Endothelial cell of umbilical vein (primary cell): ENCODE data around the gene RFX1. TPM values are rescaled to one million over a fixed set of nuclear protein-coding genes. Genes with fewer than 3 reads are reported as not detected.

Experiments
- BruUV-seq: library from RNA; stranded (reverse); fragments of 400-500 nt; replicated peaks from 2 replicates; lab custom pipeline; 2021; lab: Mats Ljungman, UMichigan
- CTCF ChIA-PET: fragments of 300-600, 350-600 bp; sonication (Branson Sonifier 250); formaldehyde crosslinking; loops from one replicate; lab custom pipeline; 2021; ENCODE audit warnings: antibody characterized with exemption, inconsistent platforms; lab: Charles Lee
- POLR2A ChIA-PET: fragments of 300-600, 350-600 bp; sonication (Branson Sonifier 250); formaldehyde crosslinking; loops from one replicate; lab custom pipeline; 2021; ENCODE audit warnings: antibody characterized with exemption, inconsistent platforms; lab: Charles Lee
- DNase-seq: peaks from one replicate; pipeline ENCODE4 v3.0.0-alpha.2; 2011; ENCODE audit warnings: low read depth, low spot score
- FAIRE-seq: peaks from 2 replicates; lab custom pipeline; 2011; peaks lifted over from hg19 to GRCh38; lab: Jason Lieb, UNC
- H2AFZ ChIP-seq: 2 replicates; pipeline ENCODE4 v1.6.0; 2012; ENCODE audit warnings: low read depth, low read length, control low read depth, inconsistent platforms
- H3K27ac ChIP-seq: 2 replicates; pipeline ENCODE4 v1.5.1; 2011; ENCODE audit warnings: low read depth, mild to moderate bottlenecking, control low read depth, low read length, moderate library complexity; ENCODE audit not compliant: insufficient read depth
- H3K27me3 ChIP-seq, 2 experiments: 2 replicates each; pipeline versions ENCODE4 v1.6.0 to v1.6.1; 2011; ENCODE audit warnings: low read length in 2 of 2, mixed read lengths in 1 of 2; ENCODE audit not compliant: control insufficient read depth in 2 of 2, insufficient read depth in 2 of 2
- H3K36me3 ChIP-seq, 2 experiments: 2 replicates in 1 of 2; 3 replicates in 1 of 2; pipeline ENCODE4 v1.5.1; 2011; ENCODE audit warnings: low read length in 2 of 2, mild to moderate bottlenecking in 1 of 2, moderate library complexity in 1 of 2; ENCODE audit not compliant: control insufficient read depth in 2 of 2, insufficient read depth in 2 of 2; ENCODE audit errors: extremely low read depth in 1 of 2
- H3K4me1 ChIP-seq: 3 replicates; pipeline ENCODE4 v1.5.1; 2011; ENCODE audit warnings: mild to moderate bottlenecking, low read length; ENCODE audit not compliant: control insufficient read depth, insufficient read depth; ENCODE audit errors: extremely low read depth
- H3K4me2 ChIP-seq: 2 replicates; pipeline ENCODE4 v1.6.1; 2011; ENCODE audit warnings: low read length, control low read depth, mixed read lengths; ENCODE audit not compliant: insufficient read depth
- H3K4me3 ChIP-seq, 3 experiments: fragments of 200-600 bp in 1 of 3; sonication (generic), shearing (Covaris generic) in 1 of 3; replicated peaks in 1 of 3; 2 replicates each; pipeline ENCODE4 v1.5.1; 2011 to 2016; ENCODE audit warnings: control low read depth in 3 of 3, low read length in 3 of 3, mild to moderate bottlenecking in 2 of 3, inconsistent platforms in 1 of 3, low read depth in 1 of 3, moderate library complexity in 1 of 3; ENCODE audit not compliant: insufficient read depth in 1 of 3
- H3K79me2 ChIP-seq: 2 replicates; pipeline ENCODE4 v1.6.0; 2012; ENCODE audit warnings: low read length, inconsistent platforms; ENCODE audit not compliant: control insufficient read depth, insufficient read depth
- H3K9ac ChIP-seq: replicated peaks from 2 replicates; pipeline ENCODE3; 2011; ENCODE audit warnings: low read length, control low read depth; ENCODE audit not compliant: insufficient read depth; ENCODE audit errors: extremely low read depth
- H3K9me1 ChIP-seq: replicated peaks from 3 replicates; pipeline ENCODE4 v1.6.0; 2011; ENCODE audit warnings: mild to moderate bottlenecking, low read length; ENCODE audit not compliant: control insufficient read depth, insufficient read depth; ENCODE audit errors: extremely low read depth
- H3K9me3 ChIP-seq: replicated peaks from 2 replicates; pipeline ENCODE4 v1.5.1; 2012; ENCODE audit warnings: low read length, inconsistent platforms; ENCODE audit not compliant: control insufficient read depth, insufficient read depth
- H4K20me1 ChIP-seq: replicated peaks from 2 replicates; pipeline ENCODE3; 2011; ENCODE audit warnings: mild to moderate bottlenecking, low read length; ENCODE audit not compliant: control insufficient read depth, insufficient read depth; ENCODE audit errors: extremely low read depth
- EZH2 ChIP-seq: IDR thresholded peaks from 2 replicates; pipeline ENCODE4 v1.6.1; 2012; ENCODE audit warnings: borderline replicate concordance, low read depth, mild to moderate bottlenecking, moderate library complexity, low read length, inconsistent platforms; ENCODE audit not compliant: severe bottlenecking
- FOS ChIP-seq: IDR thresholded peaks from 2 replicates; pipeline ENCODE4 v1.6.1; 2011; ENCODE audit warnings: mild to moderate bottlenecking, low read length, moderate library complexity, borderline replicate concordance; ENCODE audit not compliant: insufficient read depth
- GATA2 ChIP-seq: IDR thresholded peaks from 2 replicates; pipeline ENCODE4 v1.7.0; 2011; ENCODE audit warnings: low read depth, mild to moderate bottlenecking, moderate library complexity, mixed read lengths, low read length; ENCODE audit not compliant: insufficient read length, insufficient read depth
- JUN ChIP-seq: IDR thresholded peaks from 2 replicates; pipeline ENCODE4 v1.6.1; 2011; ENCODE audit warnings: borderline replicate concordance, low read depth; ENCODE audit not compliant: insufficient read length, insufficient read depth
- MYC ChIP-seq: IDR thresholded peaks from one replicate; pipeline ENCODE4 v1.6.1; 2011; ENCODE audit warnings: mild to moderate bottlenecking, low read depth, low read length
- POLR2A ChIP-seq: IDR thresholded peaks from 2 replicates; pipeline ENCODE4 v1.6.1; 2012; ENCODE audit warnings: low read depth, mild to moderate bottlenecking, control low read depth, low read length
- POLR2AphosphoS5 ChIP-seq: IDR thresholded peaks from 2 replicates; pipeline ENCODE4 v1.6.1; 2012; ENCODE audit warnings: low read depth, mild to moderate bottlenecking, control low read depth, low read length, moderate library complexity; ENCODE audit not compliant: insufficient read depth
- dilution Hi-C: fragments of 300-500 bp; cut with MboI; formaldehyde crosslinking; loops from one replicate; pipeline ENCODE4 v1.15.0; 2019; ENCODE audit warnings: low sequenced_read_pairs; ENCODE audit not compliant: extremely low pct_ligation_motif_present
- intact Hi-C: fragments of 100-400 bp; cut with micrococcal nuclease; formaldehyde crosslinking; loops from one replicate; pipeline ENCODE4 v1.10.0; 2022
- polyA plus RNA-seq, 4 experiments: library from polyadenylated mRNA; depleted of rRNA in 3 of 4; stranded (reverse) in 3 of 4; unstranded in 1 of 4; fragments of >200 nt; gene quantifications; 2 replicates each; pipeline versions ENCODE4 v1.2.1 to v1.2.3, GENCODE V29; 2011 to 2012; ENCODE audit warnings: missing spikeins in 1 of 4
- total RNA-seq: library from RNA; stranded (reverse); gene quantifications from 2 replicates; pipeline ENCODE4 v1.2.3, GENCODE V29; 2021
- TF ChIP-seq, protein P1 (sequence below): IDR thresholded peaks from 2 replicates; pipeline ENCODE4 v1.6.1; 2011; ENCODE audit not compliant: insufficient read depth, insufficient read length
- TF ChIP-seq, protein P2 (sequence below), 2 donors: IDR thresholded peaks; 1 replicate in 1 of 2; 2 replicates in 1 of 2; pipeline ENCODE4 v1.5.1; 2011; ENCODE audit warnings: low read length in 2 of 2, mild to moderate bottlenecking in 2 of 2, moderate library complexity in 2 of 2, control low read depth in 1 of 2, inconsistent platforms in 1 of 2, low read depth in 1 of 2; ENCODE audit not compliant: insufficient read depth in 1 of 2; ENCODE audit errors: extremely low read depth in 1 of 2

Gene RFX1
- total and polyA plus RNA-seq, 2 donors (not counting 3 experiments of a cell fraction or from before 2014, with no cell fraction given): 2.3 to 14.7 TPM

DNA sequence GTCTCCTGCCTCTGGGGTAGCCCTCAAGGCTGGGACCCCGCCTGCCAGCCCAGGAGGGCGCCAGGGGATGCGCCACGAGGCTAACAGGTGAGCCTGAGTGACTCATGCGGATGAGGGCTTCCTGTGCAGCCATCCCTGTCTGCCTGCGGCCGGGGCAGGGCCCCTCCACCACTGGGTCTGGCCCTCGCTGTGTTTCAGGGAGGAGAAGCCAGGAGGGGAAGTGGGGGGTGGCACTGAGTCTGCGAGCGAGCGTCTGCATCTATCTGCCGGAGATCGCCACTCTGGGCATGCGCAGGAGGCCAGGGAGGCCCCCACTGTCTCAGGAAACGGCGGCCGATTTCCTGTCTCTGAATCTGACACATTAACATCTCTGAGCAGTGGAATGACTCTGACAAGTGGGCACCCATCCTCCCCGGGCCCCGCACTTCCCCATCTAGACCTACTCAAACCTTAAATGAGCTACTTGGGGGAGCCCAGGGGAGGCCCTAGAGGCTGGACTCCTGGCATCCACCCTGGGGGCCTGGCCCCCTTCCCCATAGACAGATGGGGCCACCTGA is 19.7 kb downstream of the RFX1 start:
- FAIRE-seq: peak; percentile 97
- peak overlapping the region; percentile 84 for H3K27ac ChIP-seq
- H3K4me2 ChIP-seq: peak overlapping the region; percentile 81
- ChIA-PET POLR2A (interaction anchor here (1.4 kb wide), 1 partner anchor 30 kb away, joined by 3 read pairs; no protein-coding TSS in a partner anchor), CTCF (interaction anchor here (0.5 to 1.7 kb wide), 2 partner anchors 12 to 63 kb away, joined by 3 read pairs; no protein-coding TSS in a partner anchor)
- dilution Hi-C loops (no loop called here), intact Hi-C loops (loop anchor here (1.0 to 2.0 kb wide), 4 partner anchors 8 to 46 kb away; partner anchors contain the start of genes DCAF15 and RFX1)
- no peaks in the 10 kb centered on the region for H3K9me3 ChIP-seq
- H4K20me1 ChIP-seq: no peaks in the 10 kb centered on the region
- H3K79me2 ChIP-seq: no peaks in the 10 kb centered on the region
- TF ChIP-seq POLR2AphosphoS5: peak; percentile 92
- TF ChIP-seq MYC: no peak
- TF ChIP-seq POLR2A: peak; percentile 58
- TF ChIP-seq EZH2: no peak
- TF ChIP-seq, protein P1, sequence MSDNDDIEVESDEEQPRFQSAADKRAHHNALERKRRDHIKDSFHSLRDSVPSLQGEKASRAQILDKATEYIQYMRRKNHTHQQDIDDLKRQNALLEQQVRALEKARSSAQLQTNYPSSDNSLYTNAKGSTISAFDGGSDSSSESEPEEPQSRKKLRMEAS: no peak
- TF ChIP-seq, protein P2, sequence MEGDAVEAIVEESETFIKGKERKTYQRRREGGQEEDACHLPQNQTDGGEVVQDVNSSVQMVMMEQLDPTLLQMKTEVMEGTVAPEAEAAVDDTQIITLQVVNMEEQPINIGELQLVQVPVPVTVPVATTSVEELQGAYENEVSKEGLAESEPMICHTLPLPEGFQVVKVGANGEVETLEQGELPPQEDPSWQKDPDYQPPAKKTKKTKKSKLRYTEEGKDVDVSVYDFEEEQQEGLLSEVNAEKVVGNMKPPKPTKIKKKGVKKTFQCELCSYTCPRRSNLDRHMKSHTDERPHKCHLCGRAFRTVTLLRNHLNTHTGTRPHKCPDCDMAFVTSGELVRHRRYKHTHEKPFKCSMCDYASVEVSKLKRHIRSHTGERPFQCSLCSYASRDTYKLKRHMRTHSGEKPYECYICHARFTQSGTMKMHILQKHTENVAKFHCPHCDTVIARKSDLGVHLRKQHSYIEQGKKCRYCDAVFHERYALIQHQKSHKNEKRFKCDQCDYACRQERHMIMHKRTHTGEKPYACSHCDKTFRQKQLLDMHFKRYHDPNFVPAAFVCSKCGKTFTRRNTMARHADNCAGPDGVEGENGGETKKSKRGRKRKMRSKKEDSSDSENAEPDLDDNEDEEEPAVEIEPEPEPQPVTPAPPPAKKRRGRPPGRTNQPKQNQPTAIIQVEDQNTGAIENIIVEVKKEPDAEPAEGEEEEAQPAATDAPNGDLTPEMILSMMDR (IDR thresholded peaks at IDR 0.05; ENCODE audit: extremely low read depth in 1 of 2, insufficient read depth in 1 of 2, low read depth in 1 of 2, low read length in 2 of 2): no peak
- peak; percentile 46 for TF ChIP-seq FOS
- no peak for TF ChIP-seq GATA2
- TF ChIP-seq JUN: no peak
- no peaks in the 10 kb centered on the region for H3K9me1 ChIP-seq
- BruUV-seq: no TSS peak
- peak; percentile 90 for DNase-seq
- H3K4me1 ChIP-seq: peaks cover 22% of the 10 kb centered on the region
- H3K36me3 ChIP-seq: peaks cover 0 to 2% of the 10 kb centered on the region in 2 experiments
- H2AFZ ChIP-seq: peak overlapping the region; percentile 84
- peak overlapping the region in 1 of 3 experiments; percentile 15 for H3K4me3 ChIP-seq
- peak overlapping the region; percentile 65 for H3K9ac ChIP-seq
- no peaks in the 10 kb centered on the region for H3K27me3 ChIP-seq
